GM11168 (cell line): ENCODE results near the gene METTL13.

Source experiments
- in situ Hi-C: fragments of 300-500 bp; cut with MboI; formaldehyde crosslinking; loops from one replicate; pipeline ENCODE4 v1.12.0; 2022; ENCODE audit warnings: low sequenced_read_pairs; ENCODE audit not compliant: unreplicated experiment

METTL13 gene

GRCh38 chr1:171800342-171800741 is 18.9 kb downstream of the METTL13 start:
- in situ Hi-C loops, result loop anchor here (10.0 kb wide), 1 partner anchor 184 kb away; no protein-coding TSS in a partner anchor

- in situ Hi-C loops, result loop anchor here (10.0 kb wide), 1 partner anchor 184 kb away; no protein-coding TSS in a partner anchor
Observed at GRCh38 chr1:171800851-171801250, 19.4 kb downstream of the METTL13 start.

GRCh38 chr1:171801487-171801891 is 20.0 kb downstream of the METTL13 start:
- in situ Hi-C loops, result loop anchor here (10.0 kb wide), 1 partner anchor 183 kb away; no protein-coding TSS in a partner anchor

GRCh38 chr1:171802207-171802606 is 20.7 kb downstream of the METTL13 start:
- in situ Hi-C loops, result loop anchor here (10.0 kb wide), 1 partner anchor 183 kb away; no protein-coding TSS in a partner anchor

- in situ Hi-C loops, result loop anchor here (10.0 kb wide), 1 partner anchor 182 kb away; no protein-coding TSS in a partner anchor
Observed at GRCh38 chr1:171803045-171803444, 21.6 kb downstream of the METTL13 start.

GRCh38 chr1:171803461-171804022 is 22.1 kb downstream of the METTL13 start:
- in situ Hi-C loops, result loop anchor here (10.0 kb wide), 1 partner anchor 181 kb away; no protein-coding TSS in a partner anchor

- in situ Hi-C loops, result loop anchor here (10.0 kb wide), 1 partner anchor 179 kb away; no protein-coding TSS in a partner anchor
Observed at GRCh38 chr1:171805395-171806115, 24.1 kb downstream of the METTL13 start.

GRCh38 chr1:171807556-171807955 is 26.1 kb downstream of the METTL13 start:
- in situ Hi-C loops, result loop anchor here (10.0 kb wide), 1 partner anchor 177 kb away; no protein-coding TSS in a partner anchor

- in situ Hi-C loops, result loop anchor here (10.0 kb wide), 1 partner anchor 175 kb away; no protein-coding TSS in a partner anchor
Observed at GRCh38 chr1:171809834-171810233, 28.4 kb downstream of the METTL13 start.

- in situ Hi-C loops, result no loop called here
Observed at GRCh38 chr1:171811672-171812071, 30.2 kb downstream of the METTL13 start.

- in situ Hi-C loops, result no loop called here
Observed at GRCh38 chr1:171814692-171815091, 33.2 kb downstream of the METTL13 start.

GRCh38 chr1:171816300-171816901 is 34.9 kb downstream of the METTL13 start:
- in situ Hi-C loops, result no loop called here

- in situ Hi-C loops, result no loop called here
Observed at GRCh38 chr1:171817511-171818265, 36.2 kb downstream of the METTL13 start.

GRCh38 chr1:171819946-171820345 is 38.5 kb downstream of the METTL13 start:
- in situ Hi-C loops, result no loop called here

- in situ Hi-C loops, result no loop called here
Observed at GRCh38 chr1:171826973-171827372, 45.5 kb downstream of the METTL13 start.

- in situ Hi-C loops, result no loop called here
Observed at GRCh38 chr1:171828794-171829193, 47.3 kb downstream of the METTL13 start.

- in situ Hi-C loops, result no loop called here
Observed at GRCh38 chr1:171833091-171833825, 51.8 kb downstream of the METTL13 start.

GRCh38 chr1:171834821-171835220 is 53.4 kb downstream of the METTL13 start:
- in situ Hi-C loops, result no loop called here

- in situ Hi-C loops, result no loop called here
Observed at GRCh38 chr1:171835891-171836290, 54.4 kb downstream of the METTL13 start.
